22Rv1 (cell line): Measurements from ENCODE around the gene NEMP1.

Source experiments
- CTCF ChIP-seq: fragments of 450-650 bp; IDR thresholded peaks from 2 replicates; pipeline ENCODE4 v1.5.1; 2017; ENCODE audit warnings: mild to moderate bottlenecking
- ZFX ChIP-seq: fragments of 450-650 bp; IDR thresholded peaks from 2 replicates; pipeline ENCODE4 v1.6.1; 2017; ENCODE audit warnings: antibody characterized with exemption, borderline replicate concordance

- TF ChIP-seq CTCF (no peak), ZFX (no peak)
Measured at GRCh38 chr12:57096099-57096572, 17.5 kb upstream of the NEMP1 start.
